GM12878 (cell line): ENCODE measurements around the gene PDIK1L. TPM values are rescaled to one million over a fixed set of nuclear protein-coding genes. Genes with fewer than 3 reads are reported as not detected.

Experiments
- ATAC-seq: fragments of 200-7000 bp; cut with Tn5 transposase; 3 replicates; pipeline ENCODE4 v1.9.1; 2020; ENCODE audit warnings: mild to moderate bottlenecking, moderate library complexity
- BruUV-seq: library from RNA; stranded (reverse); fragments of 400-500 nt; replicated peaks from 2 replicates; lab custom pipeline; 2021; lab: Mats Ljungman, UMichigan
- CTCF ChIA-PET: fragments of 300-600 bp; sonication (Branson Sonifier 250); formaldehyde crosslinking; extraction: SDS; loops from one replicate; lab custom pipeline; 2021; ENCODE audit warnings: inconsistent platforms; lab: Yijun Ruan, JAX
- POLR2A ChIA-PET: fragments of 350-600 bp; formaldehyde crosslinking; extraction: SDS; loops from one replicate; lab custom pipeline; 2021; ENCODE audit warnings: inconsistent platforms; lab: Charles Lee
- RAD21 ChIA-PET: fragments of 300-600 bp; sonication (Branson Sonifier 250); formaldehyde crosslinking; loops from one replicate; lab custom pipeline; 2023; ENCODE audit warnings: antibody characterized with exemption; ENCODE audit not compliant: unreplicated experiment; lab: Charles Lee
- SMC1A ChIA-PET: fragments of 300-600 bp; sonication (Branson Sonifier 250); formaldehyde crosslinking; loops from one replicate; lab custom pipeline; 2023; ENCODE audit not compliant: unreplicated experiment, uncharacterized antibody; lab: Charles Lee
- DNase-seq: peaks from one replicate; pipeline ENCODE4 v3.0.0-alpha.2; 2011; ENCODE audit warnings: low read depth, low spot score
- FAIRE-seq: peaks from 3 replicates; lab custom pipeline; 2011; peaks lifted over from hg19 to GRCh38; lab: Jason Lieb, UNC
- H2AFZ ChIP-seq: 2 replicates; pipeline ENCODE4 v1.6.0; 2011; ENCODE audit warnings: low read depth, low read length, control low read depth; ENCODE audit not compliant: control insufficient read depth
- H3K27ac ChIP-seq: 2 replicates; pipeline ENCODE4 v1.5.1; 2011; ENCODE audit warnings: control low read depth; ENCODE audit not compliant: control insufficient read depth, insufficient read depth
- H3K27me3 ChIP-seq, 2 experiments: replicated peaks in 1 of 2; 2 replicates each; pipeline versions ENCODE4 v1.6.0 to v1.6.1; 2011; ENCODE audit warnings: low read length in 1 of 2; ENCODE audit not compliant: control insufficient read depth in 2 of 2, insufficient read depth in 2 of 2
- H3K36me3 ChIP-seq, 2 experiments: 2 replicates each; pipeline ENCODE4 v1.5.1; 2011; ENCODE audit warnings: low read length in 1 of 2; ENCODE audit not compliant: control insufficient read depth in 2 of 2, insufficient read depth in 2 of 2
- H3K4me1 ChIP-seq: 2 replicates; pipeline ENCODE4 v1.6.1; 2011; ENCODE audit warnings: mild to moderate bottlenecking, low read length, moderate library complexity, mixed read lengths; ENCODE audit not compliant: control insufficient read depth, insufficient read depth
- H3K4me2 ChIP-seq: 2 replicates; pipeline ENCODE4 v1.6.0; 2011; ENCODE audit warnings: control low read depth; ENCODE audit not compliant: control insufficient read depth, insufficient read depth
- H3K4me3 ChIP-seq: fragments of 200-600 bp; sonication (generic); 2 replicates; pipeline ENCODE4 v1.5.1; 2016
- H3K79me2 ChIP-seq: 2 replicates; pipeline ENCODE4 v1.6.0; 2011; ENCODE audit warnings: low read length; ENCODE audit not compliant: control insufficient read depth, insufficient read depth
- H3K9ac ChIP-seq: 2 replicates; pipeline ENCODE4 v1.8.0; 2011; ENCODE audit warnings: low read length, control low read depth, mixed read lengths; ENCODE audit not compliant: control insufficient read depth, insufficient read depth
- H3K9me3 ChIP-seq: replicated peaks from 3 replicates; pipeline ENCODE4 v1.5.1; 2011; ENCODE audit warnings: mild to moderate bottlenecking, low read length; ENCODE audit not compliant: control insufficient read depth, insufficient read depth
- H4K20me1 ChIP-seq: 2 replicates; pipeline ENCODE4 v1.6.0; 2011; ENCODE audit not compliant: control insufficient read depth, insufficient read depth
- CBX3 ChIP-seq: fragments of 200-600 bp; sonication (generic); IDR thresholded peaks from 2 replicates; pipeline ENCODE4 v1.6.1; 2016; ENCODE audit warnings: low read depth, borderline replicate concordance
- CEBPB ChIP-seq, 2 experiments: fragments of 150-350 bp in 1 of 2; IDR thresholded peaks; 2 replicates each; pipeline ENCODE4 v1.6.1; 2012 to 2014; ENCODE audit warnings: low read depth in 2 of 2, low read length in 2 of 2, borderline replicate concordance in 1 of 2, inconsistent platforms in 1 of 2
- EP300 ChIP-seq, 2 experiments: fragments of 150-350 bp in 1 of 2; IDR thresholded peaks; 2 replicates each; pipeline ENCODE4 v1.6.1; 2011 to 2012; ENCODE audit warnings: low read depth in 2 of 2, low read length in 2 of 2, borderline replicate concordance in 1 of 2, improper control_type of control experiment in 1 of 2, inconsistent platforms in 1 of 2; ENCODE audit not compliant: control insufficient read depth in 1 of 2
- PRDM15 ChIP-seq: fragments of 450-650 bp; formaldehyde crosslinking; IDR thresholded peaks from 2 replicates; pipeline ENCODE4 v1.4.0; 2020; ENCODE audit warnings: mild to moderate bottlenecking, moderate library complexity
- RBBP5 ChIP-seq: fragments of 200-600 bp; sonication (generic); conservative IDR thresholded peaks from 2 replicates; pipeline ENCODE4 v1.6.1; 2016
- SP1 ChIP-seq: IDR thresholded peaks from one replicate; pipeline ENCODE4 v1.6.1; 2011; ENCODE audit warnings: low read depth, low read length
- WGBS: methylation state at CpG from one replicate; pipeline ENCODE4 v1.1.6; 2016; ENCODE audit warnings: low lambda C conversion rate; ENCODE audit not compliant: insufficient replicate concordance, insufficient coverage; ENCODE audit errors: missing lambda C conversion rate; 5-methylcytosine and 5-hydroxymethylcytosine counted together
- in situ Hi-C: fragments of 300-500 bp; cut with MboI; formaldehyde crosslinking; loops from 9 replicates; pipeline ENCODE4 v1.14.3; 2018; ENCODE audit warnings: mixed read lengths
- intact Hi-C: fragments of 100-400 bp; cut with micrococcal nuclease; formaldehyde crosslinking; loops from one replicate; pipeline ENCODE4 v1.14.2; 2022; ENCODE audit not compliant: unreplicated experiment
- polyA plus RNA-seq, 11 experiments: library from polyadenylated mRNA; depleted of rRNA in 4 of 11; unstranded in 6 of 11; stranded (reverse) in 5 of 11; fragments of >200 nt; fragmentation: Nextera tagmentation in 4 of 11; fragmentation: Illumina TruSeq in 1 of 11; extraction: Ambion mirVana in 4 of 11; extraction: Trizol in 1 of 11; gene quantifications; 1 replicate in 1 of 11; 2 replicates in 10 of 11; pipeline versions ENCODE4 v1.2.1 to v1.2.3, GENCODE V29; 2011 to 2016; ENCODE audit warnings: inconsistent platforms in 2 of 11, missing spikeins in 2 of 11, low read depth in 1 of 11
- total RNA-seq, 4 experiments: library from RNA; depleted of rRNA in 3 of 4; stranded (reverse); fragments of >200 nt in 3 of 4; fragmentation: Illumina TruSeq in 1 of 4; extraction: Trizol in 1 of 4; gene quantifications; 2 replicates each; pipeline versions ENCODE4 v1.2.1 to v1.2.3, GENCODE V29; 2013 to 2021
- TF ChIP-seq, protein P1 (sequence below): fragments of 150-350 bp; IDR thresholded peaks from 2 replicates; pipeline ENCODE4 v1.6.1; 2016; ENCODE audit warnings: low read depth, low read length

The PDIK1L gene
- total and polyA plus RNA-seq, 10 of the 15 experiments (the other 5 are each of a cell fraction or from before 2014, with no cell fraction given) = 4.0 to 15.9 (median 10.5) TPM

DNA sequence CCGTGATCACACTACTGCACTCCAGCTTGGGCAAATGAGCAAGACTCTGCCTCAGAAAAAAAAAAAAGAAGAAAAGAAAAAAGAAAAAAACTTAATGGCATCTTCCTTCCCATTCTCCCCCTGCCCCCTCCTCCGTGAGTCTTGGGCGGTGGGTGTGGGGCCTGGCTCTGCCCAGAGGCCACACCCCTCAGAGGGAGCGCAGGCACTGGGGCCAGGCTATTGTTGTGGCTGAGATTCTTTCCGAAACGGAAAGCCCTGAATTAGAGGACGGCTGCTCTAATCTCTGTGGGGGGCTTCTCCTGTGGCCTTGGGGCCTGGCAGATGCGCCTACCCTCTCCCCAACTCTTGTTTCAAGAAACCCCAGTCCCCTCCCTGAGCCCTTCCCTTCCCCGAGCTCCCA is 43.1 kb downstream of the PDIK1L start:
- 21% methylated on average over 8 of the region's 9 CpGs for WGBS
- Histone ChIP-seq H4K20me1 (no peaks in the 10 kb centered on the region), H3K9me3 (no peaks in the 10 kb centered on the region)
- in situ Hi-C loops = no loop called here
- TF ChIP-seq SP1 = no peak
- TF ChIP-seq RBBP5 = no peak
- no peak for TF ChIP-seq CEBPB (IDR thresholded peaks at IDR 0.05; ENCODE audit: borderline replicate concordance in 1 of 2, low read depth in 2 of 2, low read length in 2 of 2)
- no peak for TF ChIP-seq EP300 (IDR thresholded peaks at IDR 0.05; ENCODE audit: borderline replicate concordance in 1 of 2, control insufficient read depth in 1 of 2, low read depth in 2 of 2, low read length in 2 of 2)
- TF ChIP-seq CBX3 = no peak
- TF ChIP-seq, protein P1, sequence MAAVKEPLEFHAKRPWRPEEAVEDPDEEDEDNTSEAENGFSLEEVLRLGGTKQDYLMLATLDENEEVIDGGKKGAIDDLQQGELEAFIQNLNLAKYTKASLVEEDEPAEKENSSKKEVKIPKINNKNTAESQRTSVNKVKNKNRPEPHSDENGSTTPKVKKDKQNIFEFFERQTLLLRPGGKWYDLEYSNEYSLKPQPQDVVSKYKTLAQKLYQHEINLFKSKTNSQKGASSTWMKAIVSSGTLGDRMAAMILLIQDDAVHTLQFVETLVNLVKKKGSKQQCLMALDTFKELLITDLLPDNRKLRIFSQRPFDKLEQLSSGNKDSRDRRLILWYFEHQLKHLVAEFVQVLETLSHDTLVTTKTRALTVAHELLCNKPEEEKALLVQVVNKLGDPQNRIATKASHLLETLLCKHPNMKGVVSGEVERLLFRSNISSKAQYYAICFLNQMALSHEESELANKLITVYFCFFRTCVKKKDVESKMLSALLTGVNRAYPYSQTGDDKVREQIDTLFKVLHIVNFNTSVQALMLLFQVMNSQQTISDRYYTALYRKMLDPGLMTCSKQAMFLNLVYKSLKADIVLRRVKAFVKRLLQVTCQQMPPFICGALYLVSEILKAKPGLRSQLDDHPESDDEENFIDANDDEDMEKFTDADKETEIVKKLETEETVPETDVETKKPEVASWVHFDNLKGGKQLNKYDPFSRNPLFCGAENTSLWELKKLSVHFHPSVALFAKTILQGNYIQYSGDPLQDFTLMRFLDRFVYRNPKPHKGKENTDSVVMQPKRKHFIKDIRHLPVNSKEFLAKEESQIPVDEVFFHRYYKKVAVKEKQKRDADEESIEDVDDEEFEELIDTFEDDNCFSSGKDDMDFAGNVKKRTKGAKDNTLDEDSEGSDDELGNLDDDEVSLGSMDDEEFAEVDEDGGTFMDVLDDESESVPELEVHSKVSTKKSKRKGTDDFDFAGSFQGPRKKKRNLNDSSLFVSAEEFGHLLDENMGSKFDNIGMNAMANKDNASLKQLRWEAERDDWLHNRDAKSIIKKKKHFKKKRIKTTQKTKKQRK = no peak
- TF ChIP-seq PRDM15 (CRISPR knock-in tag) = no peak
- TF ChIP-seq, all 136 proteins: peak for 0
- H3K27me3 ChIP-seq = peaks cover 1 to 12% of the 10 kb centered on the region in 2 experiments
- BruUV-seq = no TSS peak
- no peak for ATAC-seq
- H2AFZ ChIP-seq = no peak overlapping the region
- intact Hi-C loops = no loop called here
- H3K36me3 ChIP-seq = no peaks in the 10 kb centered on the region
- H3K4me1 ChIP-seq = no peaks in the 10 kb centered on the region
- no peak overlapping the region for H3K9ac ChIP-seq
- no peak for FAIRE-seq
- DNase-seq = no peak
- ChIA-PET RAD21 (interaction anchor here (1.9 kb wide), 1 partner anchor 10 kb away, joined by 6 read pairs; no protein-coding TSS in a partner anchor), POLR2A (no interaction called here), CTCF (interaction anchor here (0.6 to 4.8 kb wide), 4 partner anchors 10 to 68 kb away, joined by 3 to 24 read pairs (median 4); no protein-coding TSS in a partner anchor), SMC1A (interaction anchor here (2.3 kb wide), 1 partner anchor 10 kb away, joined by 11 read pairs; no protein-coding TSS in a partner anchor)
- H3K79me2 ChIP-seq = no peaks in the 10 kb centered on the region
- no peak overlapping the region for H3K27ac ChIP-seq
- H3K4me3 ChIP-seq = no peak overlapping the region
- H3K4me2 ChIP-seq = no peak overlapping the region
